ENCODE data around the gene CD3D.

CD3D gene

GRCh38 chr11:118342503-118343161, at the start of gene CD3D:
Gene CD3D (minus strand): TSS chr11:118342705. CDS start chr11:118342607, 98 bp downstream.
- Histone ChIP-seq H3K36me3 (ENCODE audit: control insufficient read depth, insufficient read depth, low read length) (no peaks in the 10 kb centered on the region), H3K4me3 (ENCODE audit: low read length) (peak within 1 kb of the TSS; percentile 47), H3K4me1 (ENCODE audit: control insufficient read depth, insufficient read depth, low read length) (no peaks in the 10 kb centered on the region), H3K27me3 (ENCODE audit: control insufficient read depth, insufficient read depth, low read length) (no peaks in the 10 kb centered on the region), H3K9ac (ENCODE audit: low read length) (no peak within 1 kb of the TSS), H3K27ac (ENCODE audit: low read depth, low read length) (no peak within 1 kb of the TSS)

- no peak overlapping the region for H3K27ac ChIP-seq (ENCODE audit: low read depth, low read length)
- no peak overlapping the region for H3K9ac ChIP-seq (ENCODE audit: low read length)
- no peaks in the 10 kb centered on the region for H3K27me3 ChIP-seq (ENCODE audit: control insufficient read depth, insufficient read depth, low read length)
- no peak overlapping the region for H3K4me3 ChIP-seq (ENCODE audit: low read length)
- no peaks in the 10 kb centered on the region for H3K4me1 ChIP-seq (ENCODE audit: control insufficient read depth, insufficient read depth, low read length)
- peaks cover 50% of the 10 kb centered on the region for H3K36me3 ChIP-seq (ENCODE audit: control insufficient read depth, insufficient read depth, low read length)
Measured at GRCh38 chr11:118383657-118384056, 41.2 kb upstream of the CD3D start.

GRCh38 chr11:118382954-118383353, 40.4 kb upstream of the CD3D start:
- no peak overlapping the region for H3K4me3 ChIP-seq (ENCODE audit: low read length)
- no peaks in the 10 kb centered on the region for H3K4me1 ChIP-seq (ENCODE audit: control insufficient read depth, insufficient read depth, low read length)
- no peak overlapping the region for H3K27ac ChIP-seq (ENCODE audit: low read depth, low read length)
- H3K27me3 ChIP-seq (ENCODE audit: control insufficient read depth, insufficient read depth, low read length) = no peaks in the 10 kb centered on the region
- H3K9ac ChIP-seq (ENCODE audit: low read length) = no peak overlapping the region
- peaks cover 55% of the 10 kb centered on the region for H3K36me3 ChIP-seq (ENCODE audit: control insufficient read depth, insufficient read depth, low read length)

- peaks cover 47% of the 10 kb centered on the region for H3K36me3 ChIP-seq (ENCODE audit: control insufficient read depth, insufficient read depth, low read length)
Measured at GRCh38 chr11:118380571-118380970, 38.1 kb upstream of the CD3D start.

GRCh38 chr11:118379497-118379896, 37.0 kb upstream of the CD3D start:
- H3K27ac ChIP-seq (ENCODE audit: low read depth, low read length) = no peak overlapping the region
- peaks cover 40% of the 10 kb centered on the region for H3K36me3 ChIP-seq (ENCODE audit: control insufficient read depth, insufficient read depth, low read length)
- H3K4me1 ChIP-seq (ENCODE audit: control insufficient read depth, insufficient read depth, low read length) = no peaks in the 10 kb centered on the region
- H3K27me3 ChIP-seq (ENCODE audit: control insufficient read depth, insufficient read depth, low read length) = no peaks in the 10 kb centered on the region
- no peak overlapping the region for H3K4me3 ChIP-seq (ENCODE audit: low read length)
- no peak overlapping the region for H3K9ac ChIP-seq (ENCODE audit: low read length)

More at GRCh38 chr11:118380571-118380970, 38.1 kb upstream of the CD3D start:
- Histone ChIP-seq H3K27me3 (ENCODE audit: control insufficient read depth, insufficient read depth, low read length) (no peaks in the 10 kb centered on the region), H3K4me3 (ENCODE audit: low read length) (no peak overlapping the region), H3K9ac (ENCODE audit: low read length) (no peak overlapping the region), H3K27ac (ENCODE audit: low read depth, low read length) (no peak overlapping the region), H3K4me1 (ENCODE audit: control insufficient read depth, insufficient read depth, low read length) (no peaks in the 10 kb centered on the region)

GRCh38 chr11:118375978-118376377, 33.5 kb upstream of the CD3D start:
- no peaks in the 10 kb centered on the region for H3K27me3 ChIP-seq (ENCODE audit: control insufficient read depth, insufficient read depth, low read length)
- H3K27ac ChIP-seq (ENCODE audit: low read depth, low read length) = no peak overlapping the region
- no peak overlapping the region for H3K9ac ChIP-seq (ENCODE audit: low read length)
- H3K4me1 ChIP-seq (ENCODE audit: control insufficient read depth, insufficient read depth, low read length) = no peaks in the 10 kb centered on the region
- H3K36me3 ChIP-seq (ENCODE audit: control insufficient read depth, insufficient read depth, low read length) = peaks cover 40% of the 10 kb centered on the region
- no peak overlapping the region for H3K4me3 ChIP-seq (ENCODE audit: low read length)

GRCh38 chr11:118374729-118375128, 32.2 kb upstream of the CD3D start:
- Histone ChIP-seq H3K4me1 (ENCODE audit: control insufficient read depth, insufficient read depth, low read length) (no peaks in the 10 kb centered on the region), H3K27me3 (ENCODE audit: control insufficient read depth, insufficient read depth, low read length) (no peaks in the 10 kb centered on the region), H3K36me3 (ENCODE audit: control insufficient read depth, insufficient read depth, low read length) (peaks cover 48% of the 10 kb centered on the region), H3K27ac (ENCODE audit: low read depth, low read length) (no peak overlapping the region), H3K9ac (ENCODE audit: low read length) (no peak overlapping the region), H3K4me3 (ENCODE audit: low read length) (no peak overlapping the region)

- Histone ChIP-seq H3K4me3 (ENCODE audit: low read length) (no peak overlapping the region), H3K36me3 (ENCODE audit: control insufficient read depth, insufficient read depth, low read length) (peaks cover 46% of the 10 kb centered on the region), H3K27me3 (ENCODE audit: control insufficient read depth, insufficient read depth, low read length) (no peaks in the 10 kb centered on the region), H3K9ac (ENCODE audit: low read length) (no peak overlapping the region), H3K4me1 (ENCODE audit: control insufficient read depth, insufficient read depth, low read length) (no peaks in the 10 kb centered on the region), H3K27ac (ENCODE audit: low read depth, low read length) (no peak overlapping the region)
Measured at GRCh38 chr11:118373871-118374270, 31.4 kb upstream of the CD3D start.

- Histone ChIP-seq H3K9ac (ENCODE audit: low read length) (no peak overlapping the region), H3K27me3 (ENCODE audit: control insufficient read depth, insufficient read depth, low read length) (no peaks in the 10 kb centered on the region), H3K4me3 (ENCODE audit: low read length) (no peak overlapping the region), H3K4me1 (ENCODE audit: control insufficient read depth, insufficient read depth, low read length) (no peaks in the 10 kb centered on the region), H3K36me3 (ENCODE audit: control insufficient read depth, insufficient read depth, low read length) (peaks cover 47% of the 10 kb centered on the region), H3K27ac (ENCODE audit: low read depth, low read length) (no peak overlapping the region)
Measured at GRCh38 chr11:118373263-118373662, 30.8 kb upstream of the CD3D start.

GRCh38 chr11:118370774-118371173, 28.3 kb upstream of the CD3D start:
- no peak overlapping the region for H3K27ac ChIP-seq (ENCODE audit: low read depth, low read length)
- H3K36me3 ChIP-seq (ENCODE audit: control insufficient read depth, insufficient read depth, low read length) = peaks cover 50% of the 10 kb centered on the region
- no peak overlapping the region for H3K9ac ChIP-seq (ENCODE audit: low read length)
- H3K4me3 ChIP-seq (ENCODE audit: low read length) = no peak overlapping the region
- H3K4me1 ChIP-seq (ENCODE audit: control insufficient read depth, insufficient read depth, low read length) = no peaks in the 10 kb centered on the region
- H3K27me3 ChIP-seq (ENCODE audit: control insufficient read depth, insufficient read depth, low read length) = no peaks in the 10 kb centered on the region

GRCh38 chr11:118366287-118366686, 23.8 kb upstream of the CD3D start:
- Histone ChIP-seq H3K9ac (ENCODE audit: low read length) (no peak overlapping the region), H3K4me3 (ENCODE audit: low read length) (no peak overlapping the region), H3K27me3 (ENCODE audit: control insufficient read depth, insufficient read depth, low read length) (no peaks in the 10 kb centered on the region), H3K36me3 (ENCODE audit: control insufficient read depth, insufficient read depth, low read length) (peaks cover 37% of the 10 kb centered on the region), H3K27ac (ENCODE audit: low read depth, low read length) (no peak overlapping the region), H3K4me1 (ENCODE audit: control insufficient read depth, insufficient read depth, low read length) (no peaks in the 10 kb centered on the region)

GRCh38 chr11:118364956-118365615, 22.6 kb upstream of the CD3D start:
- Histone ChIP-seq H3K4me1 (ENCODE audit: control insufficient read depth, insufficient read depth, low read length) (peaks cover 2% of the 10 kb centered on the region), H3K27ac (ENCODE audit: low read depth, low read length) (no peak overlapping the region), H3K27me3 (ENCODE audit: control insufficient read depth, insufficient read depth, low read length) (no peaks in the 10 kb centered on the region), H3K36me3 (ENCODE audit: control insufficient read depth, insufficient read depth, low read length) (peaks cover 29% of the 10 kb centered on the region), H3K4me3 (ENCODE audit: low read length) (no peak overlapping the region), H3K9ac (ENCODE audit: low read length) (no peak overlapping the region)
